ENCODE data around the gene MAPKAP1.

The MAPKAP1 gene

GRCh38 chr9:125426926-125427325 is 280.1 kb downstream of the MAPKAP1 start:
- no peak for DNase-seq

- DNase-seq, result no peak
Measured at GRCh38 chr9:125425901-125426515, 281.0 kb downstream of the MAPKAP1 start.

GRCh38 chr9:125425170-125425897 is 281.7 kb downstream of the MAPKAP1 start:
- no peak for DNase-seq

- DNase-seq, result no peak
Measured at GRCh38 chr9:125423964-125424363, 283.0 kb downstream of the MAPKAP1 start.

- no peak for DNase-seq
Measured at GRCh38 chr9:125422853-125423252, 284.2 kb downstream of the MAPKAP1 start.

GRCh38 chr9:125421591-125422181 is 285.3 kb downstream of the MAPKAP1 start:
- no peak for DNase-seq

GRCh38 chr9:125421166-125421565 is 285.8 kb downstream of the MAPKAP1 start:
- no peak for DNase-seq

- no peak for DNase-seq
Measured at GRCh38 chr9:125418404-125418803, 288.6 kb downstream of the MAPKAP1 start.

- DNase-seq, result no peak
Measured at GRCh38 chr9:125416517-125416916, 290.5 kb downstream of the MAPKAP1 start.

GRCh38 chr9:125415583-125416460 is 291.2 kb downstream of the MAPKAP1 start:
- no peak for DNase-seq

GRCh38 chr9:125413579-125413978 is 293.4 kb downstream of the MAPKAP1 start:
- no peak for DNase-seq

- no peak for DNase-seq
Measured at GRCh38 chr9:125412166-125412565, 294.8 kb downstream of the MAPKAP1 start.

- DNase-seq, result no peak
Measured at GRCh38 chr9:125411171-125411756, 295.7 kb downstream of the MAPKAP1 start.

GRCh38 chr9:125410522-125410894 is 296.5 kb downstream of the MAPKAP1 start:
- DNase-seq, result no peak

- no peak for DNase-seq
Measured at GRCh38 chr9:125409637-125410521, 297.1 kb downstream of the MAPKAP1 start.

GRCh38 chr9:125409217-125409636 is 297.8 kb downstream of the MAPKAP1 start:
- DNase-seq, result no peak

- DNase-seq, result peak in 1 of 2 experiments; percentile 60
Measured at GRCh38 chr9:125407974-125408900, 298.8 kb downstream of the MAPKAP1 start.

GRCh38 chr9:125407432-125407973 is 299.5 kb downstream of the MAPKAP1 start:
- DNase-seq, result no peak

- no peak for DNase-seq
Measured at GRCh38 chr9:125406810-125407087, 300.3 kb downstream of the MAPKAP1 start.
